CD4-positive, alpha-beta memory T cell (primary cell): ENCODE data around the gene GSTM2. TPM values are rescaled to one million over a fixed set of nuclear protein-coding genes. Genes with fewer than 3 reads are reported as not detected.

ENCODE experiments used
- CTCF ChIA-PET: fragments of 350-600 bp; sonication (Branson Sonifier 250); formaldehyde crosslinking; loops from one replicate; lab custom pipeline; 2021; ENCODE audit warnings: inconsistent platforms; ENCODE audit not compliant: partially characterized antibody; lab: Charles Lee
- POLR2A ChIA-PET: fragments of 350-600 bp; sonication (Branson Sonifier 250); formaldehyde crosslinking; loops from one replicate; lab custom pipeline; 2021; ENCODE audit not compliant: partially characterized antibody; lab: Charles Lee
- DNase-seq, 5 donors: peaks; one replicate each; pipeline versions ENCODE4 v3.0.0 to v3.0.0-alpha.2; 2020 to 2022; ENCODE audit warnings: mixed read lengths in 1 of 5
- H3K27ac ChIP-seq: one replicate; pipeline ENCODE4 v1.7.0; 2013; ENCODE audit warnings: low read depth, low read length
- H3K27me3 ChIP-seq: 2 replicates; pipeline ENCODE4 v1.7.0; 2013; ENCODE audit warnings: mild to moderate bottlenecking, low read length, moderate library complexity; ENCODE audit not compliant: insufficient read depth
- H3K36me3 ChIP-seq: 2 replicates; pipeline ENCODE4 v1.7.0; 2013; ENCODE audit warnings: mild to moderate bottlenecking, low read length, moderate library complexity; ENCODE audit not compliant: insufficient read depth
- H3K4me1 ChIP-seq: 2 replicates; pipeline ENCODE4 v1.7.0; 2013; ENCODE audit warnings: mild to moderate bottlenecking, low read length, moderate library complexity; ENCODE audit not compliant: insufficient read depth
- H3K4me3 ChIP-seq, 2 donors: one replicate each; pipeline ENCODE4 v1.7.0; 2013; ENCODE audit warnings: low read length in 2 of 2, mild to moderate bottlenecking in 1 of 2
- H3K9me3 ChIP-seq, 2 donors: one replicate each; pipeline ENCODE4 v1.7.0; 2013; ENCODE audit warnings: low read length in 2 of 2, control low read depth in 1 of 2; ENCODE audit not compliant: control insufficient read depth in 1 of 2
- H3K27ac Mint-ChIP-seq, 7 donors: one replicate each; pipeline ENCODE4 v1.8.0; 2020 to 2021; ENCODE audit warnings: mixed read lengths in 7 of 7, mild to moderate bottlenecking in 6 of 7, inconsistent platforms in 3 of 7, moderate library complexity in 3 of 7
- H3K27me3 Mint-ChIP-seq, 2 donors: one replicate each; pipeline ENCODE4 v1.8.0; 2020 to 2021; ENCODE audit warnings: mixed read lengths in 2 of 2
- H3K36me3 Mint-ChIP-seq, 2 donors: one replicate each; pipeline ENCODE4 v1.8.0; 2020 to 2021; ENCODE audit warnings: mixed read lengths in 2 of 2, inconsistent platforms in 1 of 2, mild to moderate bottlenecking in 1 of 2
- H3K4me1 Mint-ChIP-seq, 4 donors: one replicate each; pipeline ENCODE4 v1.8.0; 2020 to 2021; ENCODE audit warnings: mixed read lengths in 4 of 4, mild to moderate bottlenecking in 1 of 4
- H3K4me3 Mint-ChIP-seq, 8 donors: one replicate each; pipeline ENCODE4 v1.8.0; 2020 to 2021; ENCODE audit warnings: mixed read lengths in 8 of 8, mild to moderate bottlenecking in 7 of 8, moderate library complexity in 6 of 8, inconsistent platforms in 3 of 8
- H3K9me3 Mint-ChIP-seq, 8 donors: one replicate each; pipeline ENCODE4 v1.8.0; 2020 to 2021; ENCODE audit warnings: mixed read lengths in 8 of 8, mild to moderate bottlenecking in 5 of 8, inconsistent platforms in 3 of 8, moderate library complexity in 1 of 8
- intact Hi-C: fragments of 100-400 bp; cut with micrococcal nuclease; formaldehyde crosslinking; loops from one replicate; pipeline ENCODE4 v1.15.1; 2023
- polyA plus RNA-seq, 2 donors: library from polyadenylated mRNA; unstranded; fragments of 300-500 nt; fragmentation: Illumina TruSeq; gene quantifications; one replicate each; pipeline ENCODE4 v1.2.3, GENCODE V29; 2021
- total RNA-seq, 2 experiments: library from RNA; stranded (reverse); gene quantifications; one replicate each; pipeline ENCODE4 v1.2.3, GENCODE V29; 2021

The GSTM2 gene
- total and polyA plus RNA-seq, 4 experiments from 2014 or later: 11.8 to 31.4 (median 22.5) TPM

DNA sequence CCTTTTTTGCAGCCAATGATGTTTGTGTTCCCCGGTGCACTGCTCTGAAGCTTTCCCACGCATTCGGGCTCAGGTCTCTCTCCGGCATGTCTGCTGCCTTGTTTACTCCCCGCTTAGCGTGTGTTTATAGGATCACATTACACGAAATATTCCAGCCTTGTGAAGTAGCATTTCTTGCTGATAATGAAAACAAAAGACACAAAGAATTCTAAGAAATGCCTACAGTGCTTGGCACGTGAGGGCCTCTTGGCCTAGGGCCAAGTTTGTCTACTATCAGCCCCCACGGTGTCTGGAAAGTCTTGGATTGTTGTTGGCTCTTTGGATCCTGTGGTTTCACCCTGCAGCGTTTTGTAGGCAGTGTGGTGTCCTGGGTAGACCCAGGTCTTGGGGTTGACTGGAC lies 23.2 kb upstream of the GSTM2 start:
- Mint-ChIP-seq H3K9me3 (no peaks in the 10 kb centered on the region), H3K36me3 (no peaks in the 10 kb centered on the region), H3K27ac (no peak overlapping the region), H3K27me3 (peaks cover 2 to 4% of the 10 kb centered on the region in 2 donors), H3K4me3 (no peak overlapping the region), H3K4me1 (peaks cover 4 to 14% (median 8%) of the 10 kb centered on the region in 4 donors)
- Histone ChIP-seq H3K9me3 (no peaks in the 10 kb centered on the region), H3K4me3 (no peak overlapping the region), H3K27me3 (no peaks in the 10 kb centered on the region), H3K4me1 (peaks cover 14% of the 10 kb centered on the region), H3K27ac (no peak overlapping the region), H3K36me3 (no peaks in the 10 kb centered on the region)
- intact Hi-C loops: loop anchor here (5.0 kb wide), 2 partner anchors 268 to 818 kb away; partner anchors contain the start of gene CSF1
- POLR2A ChIA-PET: no interaction called here
- CTCF ChIA-PET: interaction anchor here (0.6 to 20.3 kb wide), 14 partner anchors 6 to 369 kb away, joined by 3 to 394 read pairs (median 4); partner anchors contain the start of genes AHCYL1 and GSTM4
- DNase-seq: no peak

DNA sequence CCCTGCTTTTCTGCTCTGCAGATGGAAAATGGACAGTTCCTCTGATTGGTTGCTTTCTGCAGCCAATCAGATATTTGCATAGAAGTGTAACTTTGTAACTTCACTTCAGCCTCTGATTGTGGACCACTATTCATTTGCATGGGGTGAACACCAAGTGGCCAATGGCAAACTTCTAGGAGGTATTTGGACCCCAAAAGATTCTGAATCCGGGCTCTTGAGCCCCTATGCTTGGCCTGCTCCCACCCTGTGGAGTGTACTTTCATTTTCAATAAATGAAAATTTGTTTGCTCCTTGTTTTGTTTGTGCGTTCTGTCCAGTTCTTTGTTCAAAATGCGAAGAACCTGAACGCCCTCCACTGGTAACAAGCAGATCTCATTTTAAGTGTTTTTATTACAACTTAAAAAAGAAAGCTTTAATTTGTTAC lies 18.4 kb upstream of the GSTM2 start:
- no peaks in the 10 kb centered on the region for H3K9me3 Mint-ChIP-seq
- DNase-seq: no peak
- peaks cover 3 to 6% of the 10 kb centered on the region in 2 donors for H3K27me3 Mint-ChIP-seq
- H3K36me3 ChIP-seq: no peaks in the 10 kb centered on the region
- H3K4me1 ChIP-seq: no peaks in the 10 kb centered on the region
- no peaks in the 10 kb centered on the region for H3K36me3 Mint-ChIP-seq
- no peak overlapping the region for H3K27ac ChIP-seq
- no peak overlapping the region for H3K4me3 ChIP-seq
- no peak overlapping the region for H3K4me3 Mint-ChIP-seq
- peaks cover 0 to under 1% (median 0%) of the 10 kb centered on the region in 4 donors for H3K4me1 Mint-ChIP-seq
- ChIA-PET POLR2A (interaction anchor here (0.9 kb wide), 1 partner anchor 101 kb away, joined by 3 read pairs; the partner anchor contains the start of gene GNAI3), CTCF (interaction anchor here (1.0 to 20.3 kb wide), 6 partner anchors 11 to 335 kb away, joined by 3 to 394 read pairs (median 10); partner anchors contain the start of genes AHCYL1 and GNAI3)
- H3K27ac Mint-ChIP-seq: peak overlapping the region in 1 of 7 donors; percentile 37
- intact Hi-C loops: no loop called here
- peaks cover 7% of the 10 kb centered on the region for H3K27me3 ChIP-seq
- H3K9me3 ChIP-seq: no peaks in the 10 kb centered on the region

DNA sequence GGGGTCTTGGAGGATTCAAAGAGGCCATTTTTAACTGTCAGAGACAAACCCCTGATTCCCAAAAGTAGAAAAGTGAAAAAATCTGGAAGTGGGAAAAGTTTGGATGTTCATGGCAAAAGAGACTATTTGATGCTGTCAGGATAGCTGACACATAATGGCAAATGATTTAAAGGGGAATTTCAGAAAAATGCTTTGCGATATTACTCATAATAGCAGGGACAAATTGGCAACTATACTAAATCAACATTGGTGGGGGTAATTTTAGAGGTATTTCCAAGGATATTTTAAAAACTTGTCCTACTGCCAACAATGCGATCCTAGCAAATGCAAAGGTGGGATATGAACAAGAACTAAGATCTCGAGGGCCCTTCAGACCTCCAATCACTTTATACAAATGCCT lies 17.2 kb upstream of the GSTM2 start:
- Histone ChIP-seq H3K4me1 (peaks cover 7% of the 10 kb centered on the region), H3K27me3 (peaks cover 7% of the 10 kb centered on the region), H3K4me3 (no peak overlapping the region), H3K9me3 (no peaks in the 10 kb centered on the region), H3K36me3 (no peaks in the 10 kb centered on the region), H3K27ac (no peak overlapping the region)
- ChIA-PET POLR2A (interaction anchor here (0.9 kb wide), 1 partner anchor 102 kb away, joined by 3 read pairs; the partner anchor contains the start of gene GNAI3), CTCF (interaction anchor here (1.5 to 20.3 kb wide), 6 partner anchors 12 to 334 kb away, joined by 3 to 394 read pairs (median 10); partner anchors contain the start of genes AHCYL1 and GNAI3)
- Mint-ChIP-seq H3K9me3 (no peaks in the 10 kb centered on the region), H3K36me3 (peaks cover 0 to 2% of the 10 kb centered on the region in 2 donors), H3K4me1 (peaks cover 2 to 11% (median 7%) of the 10 kb centered on the region in 4 donors), H3K27me3 (peaks cover 3 to 7% of the 10 kb centered on the region in 2 donors), H3K4me3 (no peak overlapping the region), H3K27ac (no peak overlapping the region)
- no peak for DNase-seq
- intact Hi-C loops: no loop called here

DNA sequence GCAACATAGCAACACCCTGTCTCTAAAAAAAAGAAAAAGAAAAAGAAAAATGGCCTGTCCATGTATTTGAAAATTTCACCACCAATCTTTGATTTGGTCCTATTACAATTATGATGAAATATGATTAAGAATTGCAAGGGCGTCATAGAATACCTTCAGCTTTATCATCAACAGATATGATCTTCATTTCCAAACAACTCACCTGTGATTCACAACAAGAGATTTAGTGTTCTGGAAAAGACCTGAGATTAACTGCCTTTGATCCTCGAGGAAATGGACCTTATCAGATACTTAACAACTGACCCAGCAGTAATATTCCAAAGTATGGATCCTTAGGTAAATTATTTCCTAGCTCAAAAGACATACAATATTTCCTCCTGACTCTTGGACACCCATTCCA lies 15.5 kb upstream of the GSTM2 start:
- H3K4me3 Mint-ChIP-seq: no peak overlapping the region
- ChIA-PET CTCF (interaction anchor here (0.9 to 20.3 kb wide), 7 partner anchors 9 to 332 kb away, joined by 3 to 394 read pairs (median 8); partner anchors contain the start of gene AHCYL1), POLR2A (interaction anchor here (0.9 kb wide), 1 partner anchor 15 kb away, joined by 3 read pairs; the partner anchor contains the start of gene GSTM2)
- peaks cover 7% of the 10 kb centered on the region for H3K27me3 ChIP-seq
- no peaks in the 10 kb centered on the region for H3K36me3 ChIP-seq
- no peaks in the 10 kb centered on the region for H3K9me3 Mint-ChIP-seq
- peaks cover 0 to 7% of the 10 kb centered on the region in 2 donors for H3K36me3 Mint-ChIP-seq
- no peak overlapping the region for H3K27ac ChIP-seq
- DNase-seq: no peak
- intact Hi-C loops: no loop called here
- H3K27ac Mint-ChIP-seq: peak overlapping the region in 1 of 7 donors; percentile 27
- H3K27me3 Mint-ChIP-seq: peaks cover 3 to 7% of the 10 kb centered on the region in 2 donors
- peaks cover 7 to 25% (median 15%) of the 10 kb centered on the region in 4 donors for H3K4me1 Mint-ChIP-seq
- H3K4me1 ChIP-seq: peaks cover 12% of the 10 kb centered on the region
- H3K4me3 ChIP-seq: no peak overlapping the region
- H3K9me3 ChIP-seq: no peaks in the 10 kb centered on the region

DNA sequence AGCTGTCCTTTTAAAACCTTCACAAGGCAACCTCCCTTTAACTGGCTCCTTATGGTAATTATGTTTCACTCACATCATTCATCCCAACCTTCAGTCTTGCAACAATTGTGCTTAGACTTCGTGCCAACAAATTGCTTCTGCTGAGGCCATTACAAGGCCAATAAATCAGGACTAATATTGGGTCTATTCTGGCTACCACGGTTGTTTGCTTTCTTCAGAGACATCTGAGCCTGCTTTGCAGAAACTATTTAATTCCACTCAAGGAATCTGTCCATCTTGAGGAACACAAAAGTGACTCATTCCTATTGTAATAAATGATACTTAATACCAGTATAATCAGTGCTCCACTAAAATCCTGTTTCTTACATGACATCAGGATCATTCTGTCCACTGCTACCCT lies 14.6 kb upstream of the GSTM2 start:
- H3K4me1 Mint-ChIP-seq: peaks cover 7 to 25% (median 15%) of the 10 kb centered on the region in 4 donors
- H3K27ac Mint-ChIP-seq: no peak overlapping the region
- POLR2A ChIA-PET: no interaction called here
- Histone ChIP-seq H3K9me3 (no peaks in the 10 kb centered on the region), H3K27me3 (peaks cover 7% of the 10 kb centered on the region), H3K27ac (no peak overlapping the region), H3K4me3 (no peak overlapping the region), H3K4me1 (peaks cover 12% of the 10 kb centered on the region), H3K36me3 (no peaks in the 10 kb centered on the region)
- DNase-seq: no peak
- H3K27me3 Mint-ChIP-seq: peaks cover 3 to 7% of the 10 kb centered on the region in 2 donors
- CTCF ChIA-PET: interaction anchor here (1.9 to 20.3 kb wide), 5 partner anchors 9 to 331 kb away, joined by 5 to 394 read pairs (median 10); partner anchors contain the start of gene AHCYL1
- H3K4me3 Mint-ChIP-seq: peak overlapping the region in 1 of 8 donors; percentile 45
- intact Hi-C loops: no loop called here
- no peaks in the 10 kb centered on the region for H3K9me3 Mint-ChIP-seq
- peaks cover 0 to 7% of the 10 kb centered on the region in 2 donors for H3K36me3 Mint-ChIP-seq

DNA sequence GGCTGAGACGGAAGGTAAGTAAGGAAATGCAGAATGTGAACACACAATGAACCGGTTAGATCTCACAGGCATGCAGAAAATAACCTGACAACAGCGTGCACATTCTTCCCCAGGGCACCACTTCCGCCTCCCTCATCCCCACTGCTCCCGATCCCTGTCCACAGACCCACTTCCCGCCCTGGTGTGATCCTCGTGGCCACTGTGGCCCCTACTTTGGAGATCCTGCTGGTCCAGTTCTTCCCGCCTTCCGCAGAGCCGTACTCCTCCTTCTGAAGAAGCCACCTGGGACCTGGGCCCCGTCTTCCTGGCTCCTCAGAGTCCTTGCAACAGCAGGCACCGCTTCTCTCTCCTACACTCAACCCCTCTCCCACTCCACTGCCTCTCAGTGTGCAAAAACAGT lies 13.3 kb upstream of the GSTM2 start:
- CTCF ChIA-PET: interaction anchor here (1.6 to 2.4 kb wide), 4 partner anchors 9 to 330 kb away, joined by 4 to 18 read pairs (median 13); partner anchors contain the start of gene AHCYL1
- no peak overlapping the region for H3K27ac ChIP-seq
- peaks cover 0 to 7% of the 10 kb centered on the region in 2 donors for H3K36me3 Mint-ChIP-seq
- H3K27ac Mint-ChIP-seq: no peak overlapping the region
- no peaks in the 10 kb centered on the region for H3K36me3 ChIP-seq
- H3K27me3 ChIP-seq: peaks cover 7% of the 10 kb centered on the region
- POLR2A ChIA-PET: interaction anchor here (1.8 to 1.9 kb wide), 3 partner anchors 14 to 106 kb away, joined by 3 to 10 read pairs (median 7); partner anchors contain the start of genes AMPD2, GNAI3 and GNAT2
- no peak overlapping the region for H3K4me3 ChIP-seq
- no peaks in the 10 kb centered on the region for H3K9me3 Mint-ChIP-seq
- peaks cover 7 to 25% (median 15%) of the 10 kb centered on the region in 4 donors for H3K4me1 Mint-ChIP-seq
- H3K9me3 ChIP-seq: no peaks in the 10 kb centered on the region
- intact Hi-C loops: no loop called here
- DNase-seq: no peak
- peak overlapping the region in 5 of 8 donors; percentile 19 to 98 (median 32) for H3K4me3 Mint-ChIP-seq
- peaks cover 1 to 7% of the 10 kb centered on the region in 2 donors for H3K27me3 Mint-ChIP-seq
- H3K4me1 ChIP-seq: peaks cover 12% of the 10 kb centered on the region
